Nephron (organoid): ENCODE measurements around the gene DEGS1.
A peak's percentile ranks its signal among the peaks of the same experiment; 100 is the strongest.

Experiments used
- H3K27ac Mint-ChIP-seq, 3 experiments: 2 replicates each; pipeline ENCODE4 v1.8.0; 2020; ENCODE audit warnings: mixed read lengths in 3 of 3, mild to moderate bottlenecking in 2 of 3, moderate library complexity in 1 of 3
- H3K27me3 Mint-ChIP-seq: 2 replicates; pipeline ENCODE4 v1.8.0; 2021; ENCODE audit warnings: low read depth, mild to moderate bottlenecking, moderate library complexity, mixed read lengths
- H3K36me3 Mint-ChIP-seq: 2 replicates; pipeline ENCODE4 v1.8.0; 2020; ENCODE audit warnings: low read depth, mixed read lengths
- H3K4me1 Mint-ChIP-seq: 2 replicates; pipeline ENCODE4 v1.8.0; 2020; ENCODE audit warnings: mixed read lengths
- H3K4me3 Mint-ChIP-seq, 3 experiments: 2 replicates each; pipeline ENCODE4 v1.8.0; 2020; ENCODE audit warnings: mild to moderate bottlenecking in 3 of 3, mixed read lengths in 3 of 3, moderate library complexity in 2 of 3
- H3K9me3 Mint-ChIP-seq: 2 replicates; pipeline ENCODE4 v1.8.0; 2020; ENCODE audit warnings: mixed read lengths
- TF ChIP-seq, protein P1 (sequence below), 3 experiments: fragments of 200-600 bp; sonication (generic); IDR thresholded peaks; one replicate each; pipeline ENCODE4 v1.5.0; 2021; ENCODE audit warnings: antibody characterized with exemption in 3 of 3; ENCODE audit not compliant: unreplicated experiment in 3 of 3

DEGS1 gene

DNA sequence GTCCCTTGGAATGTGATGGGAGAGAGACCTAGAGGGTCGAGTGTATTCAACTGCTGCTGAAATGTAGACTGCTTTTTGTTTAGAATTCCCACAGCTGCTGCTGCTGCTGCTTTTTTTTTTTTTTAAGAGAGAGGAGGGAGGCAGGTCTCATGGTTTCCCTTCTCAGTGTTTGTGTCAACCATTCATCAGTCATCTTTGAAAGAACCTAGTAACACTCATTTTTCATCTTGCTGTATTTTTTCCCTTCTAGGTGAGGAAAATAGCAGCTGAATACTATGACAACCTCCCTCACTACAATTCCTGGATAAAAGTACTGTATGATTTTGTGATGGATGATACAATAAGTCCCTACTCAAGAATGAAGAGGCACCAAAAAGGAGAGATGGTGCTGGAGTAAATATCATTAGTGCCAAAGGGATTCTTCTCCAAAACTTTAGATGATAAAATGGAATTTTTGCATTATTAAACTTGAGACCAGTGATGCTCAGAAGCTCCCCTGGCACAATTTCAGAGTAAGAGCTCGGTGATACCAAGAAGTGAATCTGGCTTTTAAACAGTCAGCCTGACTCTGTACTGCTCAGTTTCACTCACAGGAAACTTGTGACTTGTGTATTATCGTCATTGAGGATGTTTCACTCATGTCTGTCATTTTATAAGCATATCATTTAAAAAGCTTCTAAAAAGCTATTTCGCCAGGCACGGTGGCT lies 9.2 kb downstream of the DEGS1 start:
- peaks cover 6% of the 10 kb centered on the region for H3K9me3 Mint-ChIP-seq
- TF ChIP-seq, protein P1, sequence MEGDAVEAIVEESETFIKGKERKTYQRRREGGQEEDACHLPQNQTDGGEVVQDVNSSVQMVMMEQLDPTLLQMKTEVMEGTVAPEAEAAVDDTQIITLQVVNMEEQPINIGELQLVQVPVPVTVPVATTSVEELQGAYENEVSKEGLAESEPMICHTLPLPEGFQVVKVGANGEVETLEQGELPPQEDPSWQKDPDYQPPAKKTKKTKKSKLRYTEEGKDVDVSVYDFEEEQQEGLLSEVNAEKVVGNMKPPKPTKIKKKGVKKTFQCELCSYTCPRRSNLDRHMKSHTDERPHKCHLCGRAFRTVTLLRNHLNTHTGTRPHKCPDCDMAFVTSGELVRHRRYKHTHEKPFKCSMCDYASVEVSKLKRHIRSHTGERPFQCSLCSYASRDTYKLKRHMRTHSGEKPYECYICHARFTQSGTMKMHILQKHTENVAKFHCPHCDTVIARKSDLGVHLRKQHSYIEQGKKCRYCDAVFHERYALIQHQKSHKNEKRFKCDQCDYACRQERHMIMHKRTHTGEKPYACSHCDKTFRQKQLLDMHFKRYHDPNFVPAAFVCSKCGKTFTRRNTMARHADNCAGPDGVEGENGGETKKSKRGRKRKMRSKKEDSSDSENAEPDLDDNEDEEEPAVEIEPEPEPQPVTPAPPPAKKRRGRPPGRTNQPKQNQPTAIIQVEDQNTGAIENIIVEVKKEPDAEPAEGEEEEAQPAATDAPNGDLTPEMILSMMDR (IDR thresholded peaks at IDR 0.05; ENCODE audit: unreplicated experiment in 3 of 3) = no peak
- H3K4me3 Mint-ChIP-seq = no peak overlapping the region
- peaks cover 49% of the 10 kb centered on the region for H3K36me3 Mint-ChIP-seq
- no peaks in the 10 kb centered on the region for H3K4me1 Mint-ChIP-seq
- no peak overlapping the region for H3K27ac Mint-ChIP-seq
- H3K27me3 Mint-ChIP-seq = no peaks in the 10 kb centered on the region

DNA sequence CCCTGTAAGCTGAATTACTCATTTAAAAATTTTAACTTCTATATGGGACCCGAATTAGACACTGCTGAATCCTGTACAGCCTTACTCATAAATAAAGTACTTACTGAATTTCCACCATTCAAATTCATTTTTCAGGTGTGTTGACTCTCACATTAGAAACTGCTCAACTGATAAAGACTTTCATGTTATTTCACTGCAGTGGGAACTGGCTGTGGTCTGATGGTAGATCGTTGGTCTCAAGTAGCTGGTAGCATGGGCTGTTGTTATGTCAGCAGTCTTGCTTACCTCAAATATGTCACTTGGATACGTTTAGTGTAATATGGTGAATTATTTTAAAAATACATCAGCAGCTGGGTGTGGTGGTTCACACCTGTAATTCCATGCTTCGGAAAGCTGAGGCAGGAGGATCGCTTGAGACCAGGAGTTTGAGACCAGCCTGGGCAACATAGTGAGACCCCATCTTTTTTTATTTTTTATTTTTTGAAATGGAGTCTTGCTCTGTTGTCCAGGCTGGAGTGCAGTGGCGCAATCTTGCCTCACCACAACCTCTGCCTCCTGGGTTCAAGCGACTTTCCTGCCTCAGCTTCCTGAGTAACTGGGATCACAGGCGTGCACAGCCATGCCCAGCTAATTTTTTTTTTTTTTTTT lies 10.4 kb downstream of the DEGS1 start:
- TF ChIP-seq, protein P1 (IDR thresholded peaks at IDR 0.05; ENCODE audit: unreplicated experiment in 3 of 3) = no peak
- peaks cover 4% of the 10 kb centered on the region for H3K9me3 Mint-ChIP-seq
- H3K4me3 Mint-ChIP-seq = no peak overlapping the region

DNA sequence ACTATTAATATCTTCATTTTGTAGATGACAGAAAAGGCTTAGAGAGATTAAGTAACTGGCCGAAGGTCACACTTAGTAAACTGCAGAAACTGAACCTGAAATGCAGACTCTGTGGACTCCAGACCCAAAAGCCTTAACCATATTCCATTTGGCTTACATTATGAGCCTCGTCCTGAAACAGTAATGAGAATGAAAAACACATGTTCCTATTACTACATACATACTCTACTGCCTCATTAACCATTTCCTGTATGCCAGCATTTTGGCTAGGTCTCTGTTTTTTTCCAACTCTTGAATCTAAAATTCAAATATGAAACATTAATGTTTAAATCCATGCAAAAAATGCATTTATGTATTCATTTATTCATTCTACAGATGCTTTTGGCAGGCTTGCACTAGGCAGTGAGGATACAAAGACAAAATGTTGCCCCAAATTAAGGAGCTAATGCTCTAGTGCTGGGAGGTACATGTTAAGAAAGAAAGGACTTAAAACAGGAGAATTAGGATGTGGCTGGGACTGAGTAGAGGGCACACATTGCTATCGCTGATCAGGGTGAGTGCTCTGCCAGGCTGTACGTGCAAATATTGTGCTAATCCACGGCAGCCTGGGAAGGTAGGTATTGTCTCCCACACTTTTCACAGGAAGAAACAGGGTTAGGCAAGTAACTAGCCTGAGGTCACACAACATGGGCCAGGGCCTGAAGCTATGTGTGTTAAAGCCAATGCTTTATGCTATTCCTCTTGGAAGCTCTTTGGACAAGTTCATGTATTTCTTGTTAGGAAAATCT lies 14.0 kb downstream of the DEGS1 start:
- Mint-ChIP-seq H3K36me3 (peaks cover 24% of the 10 kb centered on the region), H3K4me3 (no peak overlapping the region), H3K27me3 (no peaks in the 10 kb centered on the region), H3K27ac (peak overlapping the region in 1 of 3 experiments; percentile 32), H3K4me1 (peaks cover 7% of the 10 kb centered on the region), H3K9me3 (no peaks in the 10 kb centered on the region)
- TF ChIP-seq, protein P1 (IDR thresholded peaks at IDR 0.05; ENCODE audit: unreplicated experiment in 3 of 3) = no peak

More for the DNA sequence above, 10.4 kb downstream of the DEGS1 start:
- Mint-ChIP-seq H3K27me3 (no peaks in the 10 kb centered on the region), H3K36me3 (peaks cover 42% of the 10 kb centered on the region), H3K27ac (no peak overlapping the region), H3K4me1 (no peaks in the 10 kb centered on the region)

DNA sequence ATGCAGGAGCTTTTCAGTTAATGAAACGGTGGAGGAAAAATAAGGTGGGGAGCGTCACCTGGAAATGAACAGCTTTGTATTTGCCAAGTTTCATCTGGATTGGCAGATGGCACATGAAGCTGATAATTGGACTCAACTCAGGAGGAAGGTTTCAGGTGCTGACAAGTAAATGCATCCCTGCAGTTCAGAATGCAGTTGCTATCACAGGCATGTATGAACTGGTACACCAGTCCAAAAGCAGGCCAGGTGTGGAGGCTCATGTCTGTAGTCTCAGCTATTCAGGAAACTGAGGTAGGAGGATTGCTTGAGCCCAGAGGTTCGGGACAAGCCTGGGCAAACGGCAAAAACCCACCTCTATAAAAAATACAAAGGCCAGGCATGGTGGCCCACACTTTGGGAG lies 15.5 kb downstream of the DEGS1 start:
- H3K9me3 Mint-ChIP-seq = no peaks in the 10 kb centered on the region
- no peak overlapping the region for H3K4me3 Mint-ChIP-seq
- H3K27ac Mint-ChIP-seq = no peak overlapping the region
- H3K27me3 Mint-ChIP-seq = no peaks in the 10 kb centered on the region
- H3K4me1 Mint-ChIP-seq = peaks cover 15% of the 10 kb centered on the region
- peaks cover 16% of the 10 kb centered on the region for H3K36me3 Mint-ChIP-seq
- TF ChIP-seq, protein P1 (IDR thresholded peaks at IDR 0.05; ENCODE audit: unreplicated experiment in 3 of 3) = no peak

DNA sequence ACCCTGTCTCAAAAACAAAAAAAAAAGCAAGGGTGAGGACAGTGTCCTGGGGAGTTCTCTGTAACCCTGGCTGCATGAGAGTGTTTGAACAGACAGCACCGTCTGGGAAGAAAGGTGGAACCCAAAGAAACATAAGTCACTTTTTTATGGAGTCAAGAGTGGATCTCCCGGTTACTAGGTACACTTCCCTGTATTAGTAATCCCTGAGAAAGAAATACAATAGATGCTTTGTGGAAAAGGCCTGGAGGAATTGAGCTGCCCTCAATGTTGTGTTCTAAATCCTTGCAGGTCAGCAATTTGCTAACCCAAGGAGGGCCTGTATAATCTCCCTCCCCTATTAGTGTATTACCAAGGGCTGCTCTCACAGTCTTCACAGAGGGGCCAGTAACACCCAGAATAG lies 16.6 kb downstream of the DEGS1 start:
- TF ChIP-seq, protein P1 (IDR thresholded peaks at IDR 0.05; ENCODE audit: unreplicated experiment in 3 of 3) = no peak
- Mint-ChIP-seq H3K9me3 (no peaks in the 10 kb centered on the region), H3K27ac (peak overlapping the region in 1 of 3 experiments; percentile 32), H3K4me3 (no peak overlapping the region), H3K4me1 (peaks cover 22% of the 10 kb centered on the region), H3K36me3 (peaks cover 9% of the 10 kb centered on the region), H3K27me3 (peaks cover 2% of the 10 kb centered on the region)
